K562 (cell line): ENCODE results near the gene ALG8. TPM values are rescaled to one million over a fixed set of nuclear protein-coding genes. Genes with fewer than 3 reads are reported as not detected.

Experiments
- BCOR ChIP-seq: fragments of 450-650 bp; IDR thresholded peaks from 2 replicates; pipeline ENCODE4 v1.6.1; 2016
- FOS ChIP-seq: IDR thresholded peaks from 3 replicates; pipeline ENCODE4 v1.6.1; 2011; ENCODE audit not compliant: insufficient read length; ENCODE audit errors: extremely low read depth
- FOXM1 ChIP-seq, 2 experiments: fragments of 450-650 bp in 1 of 2; sonication (generic) in 1 of 2; formaldehyde crosslinking in 1 of 2; IDR thresholded peaks; 2 replicates each; pipeline versions ENCODE4 v1.6.1 to v1.9.0; 2017 to 2022; ENCODE audit warnings: low read depth in 2 of 2, mild to moderate bottlenecking in 2 of 2, missing genetic modification reagents in 1 of 2, moderate library complexity in 1 of 2
- GATAD2A ChIP-seq: fragments of 450-650 bp; IDR thresholded peaks from 2 replicates; pipeline ENCODE4 v1.6.1; 2017
- HBP1 ChIP-seq: fragments of 450-650 bp; formaldehyde crosslinking; IDR thresholded peaks from 2 replicates; pipeline ENCODE4 v1.4.0; 2022; ENCODE audit warnings: missing genetic modification characterization
- LEF1 ChIP-seq: fragments of 450-650 bp; IDR thresholded peaks from 2 replicates; pipeline ENCODE4 v1.6.1; 2016; ENCODE audit warnings: mild to moderate bottlenecking
- MXI1 ChIP-seq: IDR thresholded peaks from 2 replicates; pipeline ENCODE4 v1.6.1; 2011; ENCODE audit warnings: low read depth, mild to moderate bottlenecking, improper control_type of control experiment, low read length
- NCOA2 ChIP-seq, 2 experiments: fragments of 450-650 bp; IDR thresholded peaks; 2 replicates each; pipeline ENCODE4 v1.6.1; 2018; ENCODE audit warnings: mild to moderate bottlenecking in 2 of 2, moderate library complexity in 1 of 2; ENCODE audit not compliant: partially characterized antibody in 2 of 2
- NONO ChIP-seq, 2 experiments: fragments of 200-400 bp in 1 of 2; fragments of 450-650 bp in 1 of 2; formaldehyde crosslinking in 1 of 2; IDR thresholded peaks; 2 replicates each; pipeline ENCODE4 v1.6.1; 2017; ENCODE audit warnings: low read depth in 2 of 2, mild to moderate bottlenecking in 2 of 2, moderate library complexity in 2 of 2, low read length in 1 of 2
- RBM22 ChIP-seq: fragments of 200-400 bp; formaldehyde crosslinking; IDR thresholded peaks from 2 replicates; pipeline ENCODE4 v1.6.1; 2018; ENCODE audit warnings: low read length, low read depth; ENCODE audit not compliant: poor library complexity, severe bottlenecking
- RHOXF2B ChIP-seq: fragments of 250-450 bp; sonication (Bioruptor Pico); conservative IDR thresholded peaks from 2 replicates; pipeline ENCODE4 v1.5.1; 2021
- SMARCA5 ChIP-seq: fragments of 450-650 bp; IDR thresholded peaks from 2 replicates; pipeline ENCODE4 v1.6.1; 2016
- TEAD4 ChIP-seq, 2 experiments: sonication (generic) in 1 of 2; formaldehyde crosslinking in 1 of 2; IDR thresholded peaks; 2 replicates each; pipeline versions ENCODE4 v1.6.1 to v1.8.0; 2012 to 2022; ENCODE audit warnings: borderline replicate concordance in 1 of 2, inconsistent platforms in 1 of 2, low read length in 1 of 2, mild to moderate bottlenecking in 1 of 2, missing genetic modification reagents in 1 of 2
- TSC22D4 ChIP-seq: fragments of 450-650 bp; IDR thresholded peaks from 2 replicates; pipeline ENCODE4 v1.6.1; 2016; ENCODE audit warnings: missing genetic modification characterization, missing biosample characterization, control low read depth
- ZBTB1 ChIP-seq: sonication (generic); formaldehyde crosslinking; IDR thresholded peaks from 2 replicates; pipeline ENCODE4 v1.8.1; 2023; ENCODE audit warnings: missing genetic modification reagents, low read depth, mild to moderate bottlenecking, borderline replicate concordance
- ZNF140 ChIP-seq: fragments of 250-450 bp; sonication (Bioruptor Pico); IDR thresholded peaks from 2 replicates; pipeline ENCODE4 v1.8.0; 2021; ENCODE audit warnings: moderate library complexity, mild to moderate bottlenecking, inconsistent platforms
- ZNF175 ChIP-seq: fragments of 200-800 bp; sonication (Bioruptor generic); IDR thresholded peaks from 2 replicates; pipeline ENCODE4 v1.6.1; 2016; ENCODE audit warnings: low read depth, mild to moderate bottlenecking, missing genetic modification characterization, missing compliant biosample characterization
- ZNF444 ChIP-seq: fragments of 250-450 bp; sonication (Bioruptor Pico); IDR thresholded peaks from 2 replicates; pipeline ENCODE4 v1.4.0; 2020; ENCODE audit warnings: mild to moderate bottlenecking, moderate library complexity
- ZNF764 ChIP-seq: fragments of 250-450 bp; sonication (Bioruptor Pico); IDR thresholded peaks from 2 replicates; pipeline ENCODE4 v1.4.0; 2020; ENCODE audit warnings: low read depth, mild to moderate bottlenecking, moderate library complexity
- ZNF785 ChIP-seq: fragments of 250-450 bp; sonication (Bioruptor Pico); IDR thresholded peaks from 2 replicates; pipeline ENCODE4 v1.4.0; 2020; ENCODE audit warnings: mild to moderate bottlenecking
- polyA plus RNA-seq, 8 experiments: library from polyadenylated mRNA; depleted of rRNA in 4 of 8; stranded (reverse) in 5 of 8; unstranded in 3 of 8; fragments of >200 nt; fragmentation: Nextera tagmentation in 2 of 8; fragmentation: Illumina TruSeq in 1 of 8; extraction: Ambion mirVana in 2 of 8; extraction: Trizol in 1 of 8; gene quantifications; 2 replicates each; pipeline versions ENCODE4 v1.2.1 to v1.2.3, GENCODE V29; 2011 to 2014; ENCODE audit warnings: inconsistent platforms in 1 of 8, missing spikeins in 1 of 8
- total RNA-seq, 7 experiments: library from RNA; depleted of rRNA in 6 of 7; stranded (reverse); fragments of >200 nt in 6 of 7; fragmentation: Illumina TruSeq in 2 of 7; extraction: Trizol in 2 of 7; gene quantifications; 2 replicates each; pipeline versions ENCODE4 v1.2.1 to v1.2.3, GENCODE V29; 2011 to 2021; ENCODE audit warnings: low replicate concordance in 1 of 7
- TF ChIP-seq, protein P1 (sequence below): sonication (generic); formaldehyde crosslinking; IDR thresholded peaks from 2 replicates; pipeline ENCODE4 v1.8.1; 2022; ENCODE audit warnings: missing genetic modification reagents
- TF ChIP-seq, protein P2 (sequence below), 2 experiments: fragments of 450-650 bp; IDR thresholded peaks; 2 replicates each; pipeline ENCODE4 v1.6.1; 2016
- TF ChIP-seq, protein P3 (sequence below): sonication (generic); formaldehyde crosslinking; IDR thresholded peaks from 2 replicates; pipeline ENCODE4 v1.8.0; 2023; ENCODE audit warnings: mild to moderate bottlenecking, missing genetic modification reagents

The ALG8 gene
- total and polyA plus RNA-seq, 9 of the 15 experiments (the other 6 are each of a cell fraction or from before 2014, with no cell fraction given): 59.3 to 189 (median 106) TPM

GRCh38 chr11:78079232-78080083, 60.0 kb downstream of the ALG8 start, which contains the start of gene NDUFC2 (continued):
- TF ChIP-seq NONO (IDR thresholded peaks at IDR 0.05; ENCODE audit: low read depth in 2 of 2, low read length in 1 of 2): peak in 1 of 2 experiments; percentile 54; a peak in 1 of 4 replicates
- no peak for TF ChIP-seq SMARCA5
- no peak for TF ChIP-seq LEF1
- TF ChIP-seq ZBTB1 (CRISPR knock-in tag): peak; percentile 92
- TF ChIP-seq HBP1 (CRISPR knock-in tag): no peak
- no peak for TF ChIP-seq ZNF140
- peak; percentile 20; the same call in 1 of the 2 replicates for TF ChIP-seq ZNF764 (CRISPR knock-in tag)
- TF ChIP-seq RHOXF2B: no peak
- TF ChIP-seq TEAD4 (IDR thresholded peaks at IDR 0.05; ENCODE audit: low read length): peak; percentile 60
- TF ChIP-seq TEAD4 (CRISPR knock-in tag; IDR thresholded peaks at IDR 0.05; ENCODE audit: borderline replicate concordance): no peak
- TF ChIP-seq, protein P1, sequence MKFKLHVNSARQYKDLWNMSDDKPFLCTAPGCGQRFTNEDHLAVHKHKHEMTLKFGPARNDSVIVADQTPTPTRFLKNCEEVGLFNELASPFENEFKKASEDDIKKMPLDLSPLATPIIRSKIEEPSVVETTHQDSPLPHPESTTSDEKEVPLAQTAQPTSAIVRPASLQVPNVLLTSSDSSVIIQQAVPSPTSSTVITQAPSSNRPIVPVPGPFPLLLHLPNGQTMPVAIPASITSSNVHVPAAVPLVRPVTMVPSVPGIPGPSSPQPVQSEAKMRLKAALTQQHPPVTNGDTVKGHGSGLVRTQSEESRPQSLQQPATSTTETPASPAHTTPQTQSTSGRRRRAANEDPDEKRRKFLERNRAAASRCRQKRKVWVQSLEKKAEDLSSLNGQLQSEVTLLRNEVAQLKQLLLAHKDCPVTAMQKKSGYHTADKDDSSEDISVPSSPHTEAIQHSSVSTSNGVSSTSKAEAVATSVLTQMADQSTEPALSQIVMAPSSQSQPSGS (CRISPR knock-in tag): no peak
- peak; percentile 61; the same call in 1 of the 2 replicates for TF ChIP-seq MXI1
- TF ChIP-seq FOS: no peak
- TF ChIP-seq NCOA2 (IDR thresholded peaks at IDR 0.05; ENCODE audit: partially characterized antibody in 2 of 2): no peak
- TF ChIP-seq ZNF785 (CRISPR knock-in tag): no peak
- TF ChIP-seq GATAD2A: peak; percentile 92; the same call in 1 of the 2 replicates
- no peak for TF ChIP-seq ZNF444 (CRISPR knock-in tag)
- no peak for TF ChIP-seq FOXM1 (IDR thresholded peaks at IDR 0.05; ENCODE audit: low read depth)
- TF ChIP-seq FOXM1 (CRISPR knock-in tag; IDR thresholded peaks at IDR 0.05; ENCODE audit: low read depth): no peak
- TF ChIP-seq, protein P2, sequence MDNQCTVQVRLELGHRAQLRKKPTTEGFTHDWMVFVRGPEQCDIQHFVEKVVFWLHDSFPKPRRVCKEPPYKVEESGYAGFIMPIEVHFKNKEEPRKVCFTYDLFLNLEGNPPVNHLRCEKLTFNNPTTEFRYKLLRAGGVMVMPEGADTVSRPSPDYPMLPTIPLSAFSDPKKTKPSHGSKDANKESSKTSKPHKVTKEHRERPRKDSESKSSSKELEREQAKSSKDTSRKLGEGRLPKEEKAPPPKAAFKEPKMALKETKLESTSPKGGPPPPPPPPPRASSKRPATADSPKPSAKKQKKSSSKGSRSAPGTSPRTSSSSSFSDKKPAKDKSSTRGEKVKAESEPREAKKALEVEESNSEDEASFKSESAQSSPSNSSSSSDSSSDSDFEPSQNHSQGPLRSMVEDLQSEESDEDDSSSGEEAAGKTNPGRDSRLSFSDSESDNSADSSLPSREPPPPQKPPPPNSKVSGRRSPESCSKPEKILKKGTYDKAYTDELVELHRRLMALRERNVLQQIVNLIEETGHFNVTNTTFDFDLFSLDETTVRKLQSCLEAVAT (IDR thresholded peaks at IDR 0.05): no peak
- TF ChIP-seq TSC22D4 (tag): no peak
- TF ChIP-seq BCOR: peak; percentile 56; the same call in 1 of the 2 replicates
- TF ChIP-seq, protein P3, sequence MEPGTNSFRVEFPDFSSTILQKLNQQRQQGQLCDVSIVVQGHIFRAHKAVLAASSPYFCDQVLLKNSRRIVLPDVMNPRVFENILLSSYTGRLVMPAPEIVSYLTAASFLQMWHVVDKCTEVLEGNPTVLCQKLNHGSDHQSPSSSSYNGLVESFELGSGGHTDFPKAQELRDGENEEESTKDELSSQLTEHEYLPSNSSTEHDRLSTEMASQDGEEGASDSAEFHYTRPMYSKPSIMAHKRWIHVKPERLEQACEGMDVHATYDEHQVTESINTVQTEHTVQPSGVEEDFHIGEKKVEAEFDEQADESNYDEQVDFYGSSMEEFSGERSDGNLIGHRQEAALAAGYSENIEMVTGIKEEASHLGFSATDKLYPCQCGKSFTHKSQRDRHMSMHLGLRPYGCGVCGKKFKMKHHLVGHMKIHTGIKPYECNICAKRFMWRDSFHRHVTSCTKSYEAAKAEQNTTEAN (CRISPR knock-in tag): no peak
- TF ChIP-seq ZNF175 (CRISPR knock-in tag): no peak
- TF ChIP-seq RBM22: peak; percentile 84
